ENCODE measurements around the gene RASGRF1.
A peak's percentile ranks its signal among the peaks of the same experiment; 100 is the strongest.

DNA sequence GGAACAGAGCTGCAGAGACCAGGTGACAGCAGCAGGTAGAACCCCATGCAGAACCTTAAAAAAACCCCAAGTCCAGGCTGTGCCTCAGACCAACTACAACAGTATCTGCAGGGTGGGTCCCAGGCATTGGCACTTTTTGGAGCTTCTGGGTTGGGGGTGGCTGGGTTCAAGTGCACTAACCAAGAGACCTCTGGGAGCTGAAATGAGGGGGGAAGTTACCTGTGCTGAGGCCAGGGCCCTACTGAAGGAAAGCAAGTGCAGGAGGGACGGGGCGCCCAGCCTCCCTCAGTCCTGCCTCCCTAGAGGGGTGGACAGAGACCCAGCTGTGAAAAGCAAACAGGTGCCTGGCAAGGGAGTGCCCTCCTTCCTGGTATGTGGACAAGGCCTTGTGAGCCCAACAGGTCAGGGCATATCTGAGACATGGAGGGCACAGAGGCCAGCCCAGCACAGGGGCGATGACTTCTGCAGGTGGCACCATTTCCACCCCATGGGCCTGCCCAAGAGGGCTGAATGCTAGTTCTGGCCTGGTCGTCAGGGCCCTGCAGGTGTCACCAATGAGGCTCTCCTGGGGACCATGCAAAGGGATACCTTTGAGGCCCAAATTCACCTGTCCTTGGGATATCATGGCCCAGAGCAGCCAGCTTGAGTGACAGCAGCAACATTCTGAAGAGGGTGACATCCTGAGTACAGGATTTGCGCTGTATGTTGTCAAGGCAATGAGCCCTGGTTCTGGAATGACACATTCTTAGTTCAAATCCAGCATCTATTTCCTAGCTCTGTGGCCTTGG is 164.4 kb downstream of the RASGRF1 start:
- TF ChIP-seq, protein P1, sequence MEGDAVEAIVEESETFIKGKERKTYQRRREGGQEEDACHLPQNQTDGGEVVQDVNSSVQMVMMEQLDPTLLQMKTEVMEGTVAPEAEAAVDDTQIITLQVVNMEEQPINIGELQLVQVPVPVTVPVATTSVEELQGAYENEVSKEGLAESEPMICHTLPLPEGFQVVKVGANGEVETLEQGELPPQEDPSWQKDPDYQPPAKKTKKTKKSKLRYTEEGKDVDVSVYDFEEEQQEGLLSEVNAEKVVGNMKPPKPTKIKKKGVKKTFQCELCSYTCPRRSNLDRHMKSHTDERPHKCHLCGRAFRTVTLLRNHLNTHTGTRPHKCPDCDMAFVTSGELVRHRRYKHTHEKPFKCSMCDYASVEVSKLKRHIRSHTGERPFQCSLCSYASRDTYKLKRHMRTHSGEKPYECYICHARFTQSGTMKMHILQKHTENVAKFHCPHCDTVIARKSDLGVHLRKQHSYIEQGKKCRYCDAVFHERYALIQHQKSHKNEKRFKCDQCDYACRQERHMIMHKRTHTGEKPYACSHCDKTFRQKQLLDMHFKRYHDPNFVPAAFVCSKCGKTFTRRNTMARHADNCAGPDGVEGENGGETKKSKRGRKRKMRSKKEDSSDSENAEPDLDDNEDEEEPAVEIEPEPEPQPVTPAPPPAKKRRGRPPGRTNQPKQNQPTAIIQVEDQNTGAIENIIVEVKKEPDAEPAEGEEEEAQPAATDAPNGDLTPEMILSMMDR (IDR thresholded peaks at IDR 0.05 in 8 of 11, conservative IDR thresholded peaks at IDR 0.05 in 3 of 11) = no peak
- TF ChIP-seq POLR2A (IDR thresholded peaks at IDR 0.05) (no peak), POLR2AphosphoS5 (IDR thresholded peaks at IDR 0.05) (peak; percentile 8 to 60 (median 50))

Measured in spleen (tissue), 7 donors.